ENCODE results near the gene ISCA2.

Gene ISCA2

DNA sequence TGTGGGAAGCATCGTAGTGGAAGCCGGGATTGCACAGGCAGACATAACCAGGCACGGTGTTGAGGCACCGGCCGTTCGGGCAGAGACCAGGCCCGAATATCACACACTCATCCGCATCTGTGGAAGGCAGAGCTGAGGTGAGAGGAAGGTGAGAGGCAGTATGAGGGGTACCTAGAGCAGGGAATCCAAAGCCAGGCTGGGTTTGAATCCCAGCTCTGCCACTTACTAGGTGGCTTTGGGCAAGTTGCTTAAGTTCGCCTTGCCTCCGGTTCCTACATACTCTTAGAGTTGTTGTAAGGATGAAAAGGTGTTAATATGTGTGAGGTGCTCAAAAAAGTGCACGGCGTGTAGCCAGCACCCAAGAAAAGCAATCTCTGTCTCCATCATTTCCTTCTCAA, 10.4 kb downstream of the ISCA2 start:
- TF ChIP-seq, protein P1, sequence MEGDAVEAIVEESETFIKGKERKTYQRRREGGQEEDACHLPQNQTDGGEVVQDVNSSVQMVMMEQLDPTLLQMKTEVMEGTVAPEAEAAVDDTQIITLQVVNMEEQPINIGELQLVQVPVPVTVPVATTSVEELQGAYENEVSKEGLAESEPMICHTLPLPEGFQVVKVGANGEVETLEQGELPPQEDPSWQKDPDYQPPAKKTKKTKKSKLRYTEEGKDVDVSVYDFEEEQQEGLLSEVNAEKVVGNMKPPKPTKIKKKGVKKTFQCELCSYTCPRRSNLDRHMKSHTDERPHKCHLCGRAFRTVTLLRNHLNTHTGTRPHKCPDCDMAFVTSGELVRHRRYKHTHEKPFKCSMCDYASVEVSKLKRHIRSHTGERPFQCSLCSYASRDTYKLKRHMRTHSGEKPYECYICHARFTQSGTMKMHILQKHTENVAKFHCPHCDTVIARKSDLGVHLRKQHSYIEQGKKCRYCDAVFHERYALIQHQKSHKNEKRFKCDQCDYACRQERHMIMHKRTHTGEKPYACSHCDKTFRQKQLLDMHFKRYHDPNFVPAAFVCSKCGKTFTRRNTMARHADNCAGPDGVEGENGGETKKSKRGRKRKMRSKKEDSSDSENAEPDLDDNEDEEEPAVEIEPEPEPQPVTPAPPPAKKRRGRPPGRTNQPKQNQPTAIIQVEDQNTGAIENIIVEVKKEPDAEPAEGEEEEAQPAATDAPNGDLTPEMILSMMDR (IDR thresholded peaks at IDR 0.05), result no peak
- H3K4me3 ChIP-seq, result no peak overlapping the region
- DNase-seq (ENCODE audit: low spot score), result no peak
- H3K27ac ChIP-seq, result no peak overlapping the region

DNA sequence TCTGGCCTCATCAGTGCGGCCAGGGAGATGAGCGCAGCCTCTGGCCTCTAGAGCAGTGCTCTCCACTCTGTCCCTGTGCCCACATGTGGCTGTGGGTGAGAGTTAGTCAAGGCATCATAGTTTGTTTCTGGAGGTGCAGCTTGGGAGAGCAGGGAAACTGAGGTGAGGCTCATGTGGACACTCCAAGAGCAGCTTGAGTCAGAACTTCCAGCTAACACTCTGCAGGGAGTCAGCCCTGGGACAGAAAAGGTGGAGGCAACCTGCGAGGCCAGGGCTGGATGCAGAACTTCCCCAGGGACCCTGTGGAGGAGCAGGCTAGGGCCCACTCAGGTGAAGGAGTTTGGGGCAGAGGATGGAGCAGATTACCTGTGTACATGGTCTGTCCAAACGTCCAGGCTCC, 10.8 kb downstream of the ISCA2 start:
- Histone ChIP-seq H3K4me3 (no peak overlapping the region), H3K27ac (no peak overlapping the region)
- TF ChIP-seq, protein P1 (IDR thresholded peaks at IDR 0.05), result no peak
- DNase-seq (ENCODE audit: low spot score), result peak; percentile 65

DNA sequence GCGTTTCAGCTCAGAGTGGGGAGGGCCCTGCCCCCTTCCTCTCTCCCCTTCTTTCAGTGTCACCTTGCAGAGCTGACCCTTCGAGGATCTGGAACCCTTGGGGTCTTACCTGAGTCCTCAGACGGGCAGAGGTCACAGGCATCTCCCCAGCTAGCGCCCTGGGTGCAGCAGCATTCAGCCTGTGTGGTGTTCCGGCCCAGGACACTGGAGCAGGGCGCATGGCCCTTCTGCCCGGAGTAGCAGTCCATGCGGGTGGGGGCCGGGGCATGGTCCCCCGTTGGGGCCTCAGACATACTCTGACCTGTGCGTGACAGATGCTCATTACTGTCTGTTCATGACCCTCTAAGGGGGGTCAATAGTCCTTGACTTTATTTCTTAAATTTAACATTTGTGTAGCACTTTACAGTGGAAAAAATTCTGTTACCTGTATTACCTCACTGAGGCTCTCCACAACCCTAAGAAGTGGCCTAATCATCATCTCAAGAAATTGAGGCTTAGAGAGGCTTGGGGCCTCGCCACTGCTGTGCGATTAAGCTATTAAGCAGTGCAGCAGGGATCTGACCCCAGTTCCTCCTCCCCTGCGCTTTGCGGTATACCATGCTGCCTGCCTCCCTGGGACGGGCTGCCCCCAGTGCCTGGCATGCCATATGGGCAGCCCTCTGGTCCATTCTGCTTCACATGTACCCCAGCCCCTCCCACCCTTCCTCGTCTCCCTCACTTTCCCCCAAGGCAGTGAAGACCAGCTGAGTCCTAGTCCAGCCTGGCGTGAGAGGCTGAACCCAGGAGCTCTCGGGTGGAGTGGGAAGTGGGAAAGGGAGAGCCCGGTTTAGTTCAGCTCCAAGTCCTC, 11.5 kb downstream of the ISCA2 start:
- TF ChIP-seq, protein P1 (IDR thresholded peaks at IDR 0.05), result no peak
- peak; percentile 69 for DNase-seq (ENCODE audit: low spot score)
- no peak overlapping the region for H3K27ac ChIP-seq
- H3K4me3 ChIP-seq, result no peak overlapping the region

- no peak overlapping the region for H3K4me3 ChIP-seq
- H3K27ac ChIP-seq, result no peak overlapping the region
- TF ChIP-seq, protein P1 (IDR thresholded peaks at IDR 0.05), result no peak
- DNase-seq (ENCODE audit: low spot score), result peak; percentile 66
Observed at GRCh38 chr14:74505831-74506230, 12.3 kb downstream of the ISCA2 start.

GRCh38 chr14:74506411-74506851, 12.9 kb downstream of the ISCA2 start:
- TF ChIP-seq, protein P1 (IDR thresholded peaks at IDR 0.05), result no peak
- DNase-seq (ENCODE audit: low spot score), result peak; percentile 69
- no peak overlapping the region for H3K4me3 ChIP-seq
- peak overlapping the region in 1 of 2 donors; percentile 6 for H3K27ac ChIP-seq

DNA sequence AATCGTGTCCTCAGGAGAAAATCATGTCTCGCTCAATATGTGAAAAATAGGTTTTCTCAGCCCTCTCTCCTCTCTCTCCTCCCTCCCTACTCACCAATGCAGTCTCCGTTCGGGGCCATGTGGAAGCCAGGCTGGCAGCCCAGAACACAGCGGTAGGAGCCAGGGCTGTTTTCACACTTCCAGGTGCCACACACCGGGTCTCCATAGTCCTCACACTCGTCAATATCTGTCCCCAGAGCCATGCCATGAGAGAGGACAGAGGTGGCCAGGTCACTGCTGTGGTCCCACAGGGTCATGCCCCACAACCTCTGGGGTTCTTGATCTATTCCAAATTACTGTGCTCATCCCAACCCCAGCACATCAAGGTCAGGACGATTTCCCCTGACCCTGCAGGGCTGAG, 13.5 kb downstream of the ISCA2 start:
- DNase-seq (ENCODE audit: low spot score), result peak; percentile 62
- no peak overlapping the region for H3K4me3 ChIP-seq
- peak overlapping the region in 1 of 2 donors; percentile 17 for H3K27ac ChIP-seq
- TF ChIP-seq, protein P1 (IDR thresholded peaks at IDR 0.05), result no peak

DNA sequence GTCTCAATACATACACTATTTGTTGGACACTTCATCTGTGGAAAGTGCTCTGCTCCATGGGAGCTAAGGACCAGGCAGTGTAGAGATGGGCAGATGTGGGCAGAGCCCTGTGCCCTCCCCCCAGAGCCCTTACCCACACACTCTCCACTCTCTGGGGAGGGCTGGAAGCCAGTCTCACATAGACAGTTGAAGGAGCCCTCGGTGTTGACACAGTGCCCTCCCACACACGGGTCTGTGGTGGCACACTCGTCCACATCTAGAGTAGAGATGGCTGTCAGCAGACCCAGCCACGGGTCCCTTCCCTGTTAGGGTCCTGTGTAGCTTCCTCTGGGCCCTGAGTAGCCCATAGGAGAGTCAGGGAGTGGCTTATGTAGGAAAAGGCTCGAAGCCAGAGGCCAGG, 14.3 kb downstream of the ISCA2 start:
- no peak overlapping the region for H3K4me3 ChIP-seq
- TF ChIP-seq, protein P1 (IDR thresholded peaks at IDR 0.05), result no peak
- DNase-seq (ENCODE audit: low spot score), result no peak
- peak overlapping the region in 1 of 2 donors; percentile 78 for H3K27ac ChIP-seq
